Right lobe of liver (tissue), 6 donors: ENCODE results near the gene VPS37D. TPM values are rescaled to one million over a fixed set of nuclear protein-coding genes. Genes with fewer than 3 reads are reported as not detected.

Experiments
- ATAC-seq, 4 donors: fragments of 200-7000 bp; cut with Tn5 transposase; one replicate each; pipeline ENCODE4 v1.9.1; 2020; ENCODE audit warnings: mild to moderate bottlenecking in 4 of 4, moderate library complexity in 4 of 4
- DNase-seq, 3 donors: peaks; one replicate each; pipeline ENCODE4 v3.0.0-alpha.2; 2020
- H3K27ac ChIP-seq, 3 donors: fragments of 200-600 bp; one replicate each; pipeline ENCODE4 v1.8.0; 2022
- H3K27me3 ChIP-seq, 2 donors: fragments of 200-600 bp; one replicate each; pipeline ENCODE4 v1.8.0; 2022
- H3K36me3 ChIP-seq, 4 donors: fragments of 200-600 bp; sonication (generic) in 1 of 4; one replicate each; pipeline versions ENCODE4 v1.5.1 to v1.8.0; 2017 to 2022; ENCODE audit warnings: control low read depth in 1 of 4
- H3K4me1 ChIP-seq, 4 donors: fragments of 200-600 bp; sonication (generic) in 1 of 4; one replicate each; pipeline versions ENCODE4 v1.5.1 to v1.8.0; 2017 to 2022; ENCODE audit warnings: control low read depth in 1 of 4
- H3K4me3 ChIP-seq, 3 donors: fragments of 200-600 bp; one replicate each; pipeline ENCODE4 v1.8.0; 2022
- H3K9me3 ChIP-seq, 4 donors: fragments of 200-600 bp; sonication (generic) in 1 of 4; one replicate each; pipeline versions ENCODE4 v1.5.1 to v1.8.0; 2017 to 2022; ENCODE audit warnings: control low read depth in 1 of 4
- POLR2A ChIP-seq: fragments of 450-650 bp; IDR thresholded peaks from one replicate; pipeline ENCODE4 v1.6.1; 2017; ENCODE audit warnings: antibody characterized with exemption, mild to moderate bottlenecking
- WGBS: methylation state at CpG from one replicate; pipeline ENCODE4 v1.1.6; 2018; ENCODE audit warnings: low coverage, low lambda C conversion rate; ENCODE audit not compliant: insufficient coverage; ENCODE audit errors: missing lambda C conversion rate; 5-methylcytosine and 5-hydroxymethylcytosine counted together
- intact Hi-C, 2 donors: fragments of 100-400 bp; cut with DNase I; formaldehyde crosslinking; loops; one replicate each; pipeline versions ENCODE4 v1.11.2 to v1.14.1; 2022
- total RNA-seq, 6 experiments: library from RNA; depleted of rRNA in 2 of 6; stranded (reverse); fragments of >200 nt in 2 of 6; fragmentation: NEBNext Ultra II Directional in 3 of 6; extraction: Animal tissue kit (Norgen Biotek cat#: 25700) in 3 of 6; gene quantifications; one replicate each; pipeline versions ENCODE4 v1.1.0 to v1.2.4, GENCODE V29; 2016 to 2023
- TF ChIP-seq, protein P1 (sequence below), 4 donors: fragments of 200-600 bp in 3 of 4; fragments of 450-650 bp in 1 of 4; IDR thresholded peaks; one replicate each; pipeline versions ENCODE4 v1.5.1 to v1.8.0; 2016 to 2022; ENCODE audit warnings: antibody characterized with exemption in 4 of 4, mild to moderate bottlenecking in 2 of 4
- donor health status: DM: no; HTN: yes; CAD: no.
- donor health status: DM: no; HTN: no; CAD: no.
- donor health status: DM: no; HTN: no; CAD: no.
- donor health status: DM: no; HTN: yes; CAD: no.
- donor health status: DM: no; HTN: yes; CAD: no.

The VPS37D gene
- total RNA-seq, 6 experiments from 2014 or later = 1.2 to 3.0 (median 2.2) TPM

DNA sequence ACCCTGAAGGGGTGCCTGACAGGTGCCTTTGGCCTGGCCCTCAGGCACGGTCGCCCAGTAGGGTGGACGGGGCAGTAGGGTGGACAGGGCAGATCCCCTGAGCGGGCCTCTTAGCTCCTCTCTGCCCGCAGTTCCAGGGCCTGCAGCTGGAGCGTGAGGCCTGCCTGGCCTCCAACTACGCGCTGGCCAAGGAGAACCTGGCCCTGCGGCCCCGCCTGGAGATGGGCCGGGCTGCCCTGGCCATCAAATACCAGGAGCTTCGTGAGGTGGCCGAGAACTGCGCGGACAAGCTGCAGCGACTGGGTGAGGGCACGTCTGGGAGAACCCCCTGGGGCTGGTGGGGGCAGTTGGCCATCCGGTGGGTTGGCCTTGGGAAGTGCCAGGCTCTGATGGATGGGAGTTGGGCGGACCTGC lies 1.7 kb downstream of the VPS37D start:
- Histone ChIP-seq H3K27ac (no peak overlapping the region), H3K27me3 (no peaks in the 10 kb centered on the region), H3K36me3 (no peaks in the 10 kb centered on the region), H3K9me3 (no peaks in the 10 kb centered on the region), H3K4me3 (no peak overlapping the region), H3K4me1 (peaks cover 0 to 10% (median under 1%) of the 10 kb centered on the region in 4 donors)
- intact Hi-C loops = no loop called here
- WGBS = 68% methylated on average over 2 of the region's 19 CpGs
- TF ChIP-seq, protein P1, sequence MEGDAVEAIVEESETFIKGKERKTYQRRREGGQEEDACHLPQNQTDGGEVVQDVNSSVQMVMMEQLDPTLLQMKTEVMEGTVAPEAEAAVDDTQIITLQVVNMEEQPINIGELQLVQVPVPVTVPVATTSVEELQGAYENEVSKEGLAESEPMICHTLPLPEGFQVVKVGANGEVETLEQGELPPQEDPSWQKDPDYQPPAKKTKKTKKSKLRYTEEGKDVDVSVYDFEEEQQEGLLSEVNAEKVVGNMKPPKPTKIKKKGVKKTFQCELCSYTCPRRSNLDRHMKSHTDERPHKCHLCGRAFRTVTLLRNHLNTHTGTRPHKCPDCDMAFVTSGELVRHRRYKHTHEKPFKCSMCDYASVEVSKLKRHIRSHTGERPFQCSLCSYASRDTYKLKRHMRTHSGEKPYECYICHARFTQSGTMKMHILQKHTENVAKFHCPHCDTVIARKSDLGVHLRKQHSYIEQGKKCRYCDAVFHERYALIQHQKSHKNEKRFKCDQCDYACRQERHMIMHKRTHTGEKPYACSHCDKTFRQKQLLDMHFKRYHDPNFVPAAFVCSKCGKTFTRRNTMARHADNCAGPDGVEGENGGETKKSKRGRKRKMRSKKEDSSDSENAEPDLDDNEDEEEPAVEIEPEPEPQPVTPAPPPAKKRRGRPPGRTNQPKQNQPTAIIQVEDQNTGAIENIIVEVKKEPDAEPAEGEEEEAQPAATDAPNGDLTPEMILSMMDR (IDR thresholded peaks at IDR 0.05) = no peak
- TF ChIP-seq POLR2A = no peak
- ATAC-seq (no peak), DNase-seq (no peak)

DNA sequence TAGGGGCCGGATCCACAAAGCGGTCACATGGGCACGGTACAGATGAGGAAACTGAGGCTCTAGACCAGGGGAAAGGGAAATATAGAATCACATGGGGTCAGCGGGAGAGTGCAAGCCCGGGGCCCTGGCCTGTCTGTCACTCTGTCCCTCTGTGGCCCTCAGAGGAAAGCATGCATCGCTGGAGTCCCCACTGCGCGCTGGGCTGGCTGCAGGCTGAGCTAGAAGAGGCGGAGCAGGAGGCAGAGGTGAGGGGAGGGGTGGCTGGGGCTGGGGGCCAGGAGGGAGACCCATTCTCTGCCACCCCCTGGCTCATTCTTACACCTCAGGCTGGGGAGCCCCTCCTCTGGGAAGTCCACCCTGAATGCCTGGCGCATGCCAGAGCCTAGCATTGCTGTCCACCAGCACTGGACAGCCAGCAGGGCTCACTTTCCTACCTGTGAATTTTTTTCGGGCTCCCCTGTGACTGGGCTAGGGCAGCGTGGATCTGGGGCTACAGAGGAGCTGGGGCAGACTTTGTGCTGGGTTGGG lies 2.3 kb downstream of the VPS37D start:
- Histone ChIP-seq H3K27ac (no peak overlapping the region), H3K4me1 (peaks cover 0 to 10% (median under 1%) of the 10 kb centered on the region in 4 donors), H3K4me3 (no peak overlapping the region), H3K36me3 (no peaks in the 10 kb centered on the region), H3K9me3 (no peaks in the 10 kb centered on the region), H3K27me3 (no peaks in the 10 kb centered on the region)
- WGBS = 72% methylated on average over 4 of the region's 12 CpGs
- no peak for TF ChIP-seq POLR2A
- TF ChIP-seq, protein P1 (IDR thresholded peaks at IDR 0.05) = no peak
- intact Hi-C loops = loop anchor here in 1 of 2 donors (10.0 kb wide), 2 partner anchors 55 to 65 kb away; no protein-coding TSS in a partner anchor
- ATAC-seq = no peak
- DNase-seq = no peak

DNA sequence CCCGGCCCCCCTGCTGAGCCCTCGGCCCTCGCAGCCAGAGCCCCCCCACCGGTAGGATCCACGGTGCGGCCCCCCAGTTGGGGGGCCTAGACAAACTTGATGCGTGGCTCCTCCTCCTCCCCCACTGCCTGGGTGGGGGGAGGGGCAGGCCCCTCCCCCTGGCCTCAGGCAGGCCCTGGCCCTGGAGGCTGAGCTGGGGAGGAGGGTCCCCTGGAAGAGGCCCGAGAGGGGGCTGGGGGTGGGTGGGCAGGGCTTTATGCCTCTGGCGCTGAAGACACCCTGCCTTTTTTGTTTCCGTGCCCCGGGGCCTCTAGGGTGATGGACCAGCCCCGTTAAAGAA lies 3.7 kb downstream of the VPS37D start:
- no peaks in the 10 kb centered on the region for H3K36me3 ChIP-seq
- no CpG with 5 or more reads among the region's 12 CpGs for WGBS
- H3K27ac ChIP-seq = no peak overlapping the region
- peaks cover 0 to 4% (median 0%) of the 10 kb centered on the region in 4 donors for H3K4me1 ChIP-seq
- H3K27me3 ChIP-seq = no peaks in the 10 kb centered on the region
- DNase-seq (no peak), ATAC-seq (no peak)
- TF ChIP-seq POLR2A = no peak
- TF ChIP-seq, protein P1 (IDR thresholded peaks at IDR 0.05) = no peak
- no peaks in the 10 kb centered on the region for H3K9me3 ChIP-seq
- no peak overlapping the region for H3K4me3 ChIP-seq
- intact Hi-C loops = loop anchor here in 1 of 2 donors (10.0 kb wide), 2 partner anchors 54 to 66 kb away; no protein-coding TSS in a partner anchor

DNA sequence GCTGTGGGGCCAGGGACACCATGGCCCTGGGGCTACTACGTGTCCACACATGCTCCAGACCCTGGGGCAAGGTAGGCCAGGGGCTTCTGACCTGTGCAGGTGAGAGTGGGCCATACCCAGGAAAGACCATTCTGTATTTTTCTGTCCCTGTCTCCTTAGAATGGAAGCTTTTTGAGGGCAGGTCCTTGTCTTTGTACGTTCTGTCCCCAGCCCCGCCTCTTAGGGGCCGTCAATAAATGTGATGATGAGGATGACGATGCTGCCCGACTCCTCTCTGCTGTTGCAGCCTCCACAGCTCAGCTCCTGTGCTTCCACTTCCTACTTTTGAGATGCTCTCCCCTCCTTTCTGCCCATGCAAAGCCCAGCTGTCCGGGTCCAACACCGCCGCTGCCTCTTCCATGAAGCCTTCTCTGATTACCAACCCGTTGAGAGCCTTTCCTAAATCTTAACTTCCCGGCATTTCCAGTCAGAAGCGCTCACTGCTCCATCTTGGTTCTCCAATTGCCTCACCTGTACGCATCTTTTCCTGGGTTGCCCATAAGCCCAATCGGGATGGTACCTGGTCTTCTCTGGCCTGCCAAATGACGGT lies 4.3 kb downstream of the VPS37D start:
- DNase-seq (no peak), ATAC-seq (no peak)
- H3K4me3 ChIP-seq = no peak overlapping the region
- intact Hi-C loops = loop anchor here in 1 of 2 donors (10.0 kb wide), 2 partner anchors 53 to 67 kb away; no protein-coding TSS in a partner anchor
- WGBS = 89% methylated on average over 9 of the region's 15 CpGs
- no peak for TF ChIP-seq POLR2A
- TF ChIP-seq, protein P1 (IDR thresholded peaks at IDR 0.05) = no peak
- no peaks in the 10 kb centered on the region for H3K9me3 ChIP-seq
- H3K36me3 ChIP-seq = no peaks in the 10 kb centered on the region
- H3K27me3 ChIP-seq = no peaks in the 10 kb centered on the region
- no peaks in the 10 kb centered on the region for H3K4me1 ChIP-seq
- H3K27ac ChIP-seq = no peak overlapping the region
